ENCODE measurements around the gene RIC3. TPM values are rescaled to one million over a fixed set of nuclear protein-coding genes. Genes with fewer than 3 reads are reported as not detected.

The RIC3 gene
- total RNA-seq, 1 experiment from 2014 or later, result 23.7 TPM

DNA sequence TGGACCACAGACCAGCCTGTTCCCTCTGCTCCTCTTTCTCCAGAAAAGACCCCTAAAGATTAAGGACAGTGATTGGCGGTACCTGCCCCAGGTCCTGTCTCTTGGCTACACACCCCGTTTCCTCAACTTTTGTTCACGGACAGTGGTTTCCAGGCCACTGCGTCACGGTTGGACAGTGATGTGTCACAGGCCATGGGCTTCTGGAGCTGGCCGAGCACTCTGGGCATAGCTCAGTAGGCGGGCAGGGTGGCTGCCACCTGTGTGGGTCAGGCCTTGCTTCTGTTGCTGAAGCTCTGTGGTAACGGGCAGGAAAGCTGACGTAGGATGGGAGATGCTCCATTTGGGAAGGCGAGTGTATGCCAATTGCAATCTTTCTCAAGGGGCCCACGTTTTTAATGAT lies 74.2 kb downstream of the RIC3 start:
- peaks cover 2% of the 10 kb centered on the region for H3K27me3 Mint-ChIP-seq (ENCODE audit: low read depth)
- H3K4me1 Mint-ChIP-seq, result peaks cover 3 to 6% of the 10 kb centered on the region in 2 experiments; a peak in 2 of 4 replicates
- no peak overlapping the region for H3K4me3 Mint-ChIP-seq
- Histone ChIP-seq H3K18ac (ENCODE audit: insufficient read length, low read depth, low read length) (no peak overlapping the region), H2BK120ac (ENCODE audit: low read depth, low read length, poor library complexity, severe bottlenecking) (no peak overlapping the region), H3K79me2 (ENCODE audit: insufficient read depth, low read length) (no peaks in the 10 kb centered on the region), H3K23me2 (ENCODE audit: insufficient read length, low read depth, low read length, poor library complexity, severe bottlenecking) (no peaks in the 10 kb centered on the region), H3K79me1 (ENCODE audit: insufficient read depth, low read depth, low read length, poor library complexity, severe bottlenecking) (no peaks in the 10 kb centered on the region), H4K8ac (replicated peaks; ENCODE audit: insufficient read length, low read depth, low read length) (no peak overlapping the region), H3K9ac (ENCODE audit: extremely low read depth, insufficient read length, low read length) (no peak overlapping the region), H3K27ac (ENCODE audit: insufficient read length, low read depth, low read length) (no peak overlapping the region), H3K4me1 (ENCODE audit: insufficient read depth, low read length) (no peaks in the 10 kb centered on the region), H2BK15ac (ENCODE audit: low read depth, low read length) (no peak overlapping the region), H4K91ac (ENCODE audit: insufficient read length, low read depth, low read length) (no peak overlapping the region), H2AFZ (ENCODE audit: low read length) (no peak overlapping the region), H3K56ac (ENCODE audit: insufficient read length, low read depth, low read length) (no peak overlapping the region), H4K20me1 (ENCODE audit: control insufficient read depth, insufficient read depth, insufficient read length) (no peaks in the 10 kb centered on the region), H2BK12ac (ENCODE audit: insufficient read length, low read depth, low read length) (no peak overlapping the region), H3K14ac (ENCODE audit: insufficient read depth, low read length) (no peak overlapping the region), H3K4ac (ENCODE audit: low read depth, low read length) (no peak overlapping the region), H2BK20ac (ENCODE audit: low read depth, low read length, poor library complexity, severe bottlenecking) (no peak overlapping the region), H4K5ac (ENCODE audit: insufficient read length, low read depth, low read length) (no peak overlapping the region), H3K4me2 (ENCODE audit: insufficient read depth, insufficient read length, low read length) (no peak overlapping the region), H2AK5ac (ENCODE audit: insufficient read length, low read length) (no peak overlapping the region), H3K23ac (ENCODE audit: insufficient read length, low read depth, low read length) (no peak overlapping the region), H2BK5ac (ENCODE audit: insufficient read length, low read length) (no peak overlapping the region), H3K27me3 (ENCODE audit: insufficient read depth, low read length) (no peaks in the 10 kb centered on the region), H3K9me3 (ENCODE audit: control insufficient read depth, low read depth, low read length) (no peaks in the 10 kb centered on the region), H3T11ph (ENCODE audit: low read length) (no peak overlapping the region)
- peak; percentile 19 for DNase-seq
- peaks cover 0 to 2% of the 10 kb centered on the region in 2 experiments; a peak in 1 of 5 replicates for H3K9me3 Mint-ChIP-seq
- WGBS (ENCODE audit: extremely low coverage, insufficient read length, low lambda C conversion rate), result no CpG with 5 or more reads among the region's 11 CpGs
- H3K36me3 Mint-ChIP-seq (ENCODE audit: insufficient read depth in 1 of 3, low read depth in 3 of 3), result peaks cover 12 to 32% (median 29%) of the 10 kb centered on the region in 3 experiments; a peak in 6 of 7 replicates
- peak overlapping the region in 1 of 3 experiments; percentile 8; a peak in 2 of 7 replicates for H3K27ac Mint-ChIP-seq
- TF ChIP-seq, protein P1, sequence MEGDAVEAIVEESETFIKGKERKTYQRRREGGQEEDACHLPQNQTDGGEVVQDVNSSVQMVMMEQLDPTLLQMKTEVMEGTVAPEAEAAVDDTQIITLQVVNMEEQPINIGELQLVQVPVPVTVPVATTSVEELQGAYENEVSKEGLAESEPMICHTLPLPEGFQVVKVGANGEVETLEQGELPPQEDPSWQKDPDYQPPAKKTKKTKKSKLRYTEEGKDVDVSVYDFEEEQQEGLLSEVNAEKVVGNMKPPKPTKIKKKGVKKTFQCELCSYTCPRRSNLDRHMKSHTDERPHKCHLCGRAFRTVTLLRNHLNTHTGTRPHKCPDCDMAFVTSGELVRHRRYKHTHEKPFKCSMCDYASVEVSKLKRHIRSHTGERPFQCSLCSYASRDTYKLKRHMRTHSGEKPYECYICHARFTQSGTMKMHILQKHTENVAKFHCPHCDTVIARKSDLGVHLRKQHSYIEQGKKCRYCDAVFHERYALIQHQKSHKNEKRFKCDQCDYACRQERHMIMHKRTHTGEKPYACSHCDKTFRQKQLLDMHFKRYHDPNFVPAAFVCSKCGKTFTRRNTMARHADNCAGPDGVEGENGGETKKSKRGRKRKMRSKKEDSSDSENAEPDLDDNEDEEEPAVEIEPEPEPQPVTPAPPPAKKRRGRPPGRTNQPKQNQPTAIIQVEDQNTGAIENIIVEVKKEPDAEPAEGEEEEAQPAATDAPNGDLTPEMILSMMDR (conservative IDR thresholded peaks at IDR 0.05), result no peak

Measured in H9 (cell line).